GM12878 (cell line): Measurements from ENCODE around the gene ANKRD26. TPM values are rescaled to one million over a fixed set of nuclear protein-coding genes. Genes with fewer than 3 reads are reported as not detected.

Source experiments
- ATAC-seq: fragments of 200-7000 bp; cut with Tn5 transposase; 3 replicates; pipeline ENCODE4 v1.9.1; 2020; ENCODE audit warnings: mild to moderate bottlenecking, moderate library complexity
- BruUV-seq: library from RNA; stranded (reverse); fragments of 400-500 nt; replicated peaks from 2 replicates; lab custom pipeline; 2021; lab: Mats Ljungman, UMichigan
- CTCF ChIA-PET: fragments of 300-600 bp; sonication (Branson Sonifier 250); formaldehyde crosslinking; extraction: SDS; loops from one replicate; lab custom pipeline; 2021; ENCODE audit warnings: inconsistent platforms; lab: Yijun Ruan, JAX
- POLR2A ChIA-PET: fragments of 350-600 bp; formaldehyde crosslinking; extraction: SDS; loops from one replicate; lab custom pipeline; 2021; ENCODE audit warnings: inconsistent platforms; lab: Charles Lee
- RAD21 ChIA-PET: fragments of 300-600 bp; sonication (Branson Sonifier 250); formaldehyde crosslinking; loops from one replicate; lab custom pipeline; 2023; ENCODE audit warnings: antibody characterized with exemption; ENCODE audit not compliant: unreplicated experiment; lab: Charles Lee
- SMC1A ChIA-PET: fragments of 300-600 bp; sonication (Branson Sonifier 250); formaldehyde crosslinking; loops from one replicate; lab custom pipeline; 2023; ENCODE audit not compliant: unreplicated experiment, uncharacterized antibody; lab: Charles Lee
- DNase-seq: peaks from one replicate; pipeline ENCODE4 v3.0.0-alpha.2; 2011; ENCODE audit warnings: low read depth, low spot score
- FAIRE-seq: peaks from 3 replicates; lab custom pipeline; 2011; peaks lifted over from hg19 to GRCh38; lab: Jason Lieb, UNC
- H2AFZ ChIP-seq: 2 replicates; pipeline ENCODE4 v1.6.0; 2011; ENCODE audit warnings: low read depth, low read length, control low read depth; ENCODE audit not compliant: control insufficient read depth
- H3K27ac ChIP-seq: 2 replicates; pipeline ENCODE4 v1.5.1; 2011; ENCODE audit warnings: control low read depth; ENCODE audit not compliant: control insufficient read depth, insufficient read depth
- H3K27me3 ChIP-seq, 2 experiments: replicated peaks in 1 of 2; 2 replicates each; pipeline versions ENCODE4 v1.6.0 to v1.6.1; 2011; ENCODE audit warnings: low read length in 1 of 2; ENCODE audit not compliant: control insufficient read depth in 2 of 2, insufficient read depth in 2 of 2
- H3K36me3 ChIP-seq, 2 experiments: 2 replicates each; pipeline ENCODE4 v1.5.1; 2011; ENCODE audit warnings: low read length in 1 of 2; ENCODE audit not compliant: control insufficient read depth in 2 of 2, insufficient read depth in 2 of 2
- H3K4me1 ChIP-seq: 2 replicates; pipeline ENCODE4 v1.6.1; 2011; ENCODE audit warnings: mild to moderate bottlenecking, low read length, moderate library complexity, mixed read lengths; ENCODE audit not compliant: control insufficient read depth, insufficient read depth
- H3K4me2 ChIP-seq: 2 replicates; pipeline ENCODE4 v1.6.0; 2011; ENCODE audit warnings: control low read depth; ENCODE audit not compliant: control insufficient read depth, insufficient read depth
- H3K4me3 ChIP-seq: fragments of 200-600 bp; sonication (generic); 2 replicates; pipeline ENCODE4 v1.5.1; 2016
- H3K79me2 ChIP-seq: 2 replicates; pipeline ENCODE4 v1.6.0; 2011; ENCODE audit warnings: low read length; ENCODE audit not compliant: control insufficient read depth, insufficient read depth
- H3K9ac ChIP-seq: 2 replicates; pipeline ENCODE4 v1.8.0; 2011; ENCODE audit warnings: low read length, control low read depth, mixed read lengths; ENCODE audit not compliant: control insufficient read depth, insufficient read depth
- H3K9me3 ChIP-seq: replicated peaks from 3 replicates; pipeline ENCODE4 v1.5.1; 2011; ENCODE audit warnings: mild to moderate bottlenecking, low read length; ENCODE audit not compliant: control insufficient read depth, insufficient read depth
- H4K20me1 ChIP-seq: 2 replicates; pipeline ENCODE4 v1.6.0; 2011; ENCODE audit not compliant: control insufficient read depth, insufficient read depth
- EGR1 ChIP-seq, 2 experiments: IDR thresholded peaks; 1 replicate in 1 of 2; 2 replicates in 1 of 2; pipeline ENCODE4 v1.6.1; 2011 to 2012; ENCODE audit warnings: low read depth in 2 of 2, low read length in 2 of 2, borderline replicate concordance in 1 of 2, mild to moderate bottlenecking in 1 of 2, moderate library complexity in 1 of 2
- HDAC6 ChIP-seq: fragments of 200-600 bp; sonication (generic); IDR thresholded peaks from one replicate; pipeline ENCODE4 v1.8.0; 2017; ENCODE audit warnings: antibody characterized with exemption; ENCODE audit not compliant: unreplicated experiment
- MEF2A ChIP-seq: IDR thresholded peaks from 2 replicates; pipeline ENCODE4 v1.6.1; 2011; ENCODE audit warnings: low read depth, mild to moderate bottlenecking, low read length, moderate library complexity; ENCODE audit not compliant: insufficient read depth
- NBN ChIP-seq: fragments of 450-650 bp; IDR thresholded peaks from 2 replicates; pipeline ENCODE4 v1.6.1; 2016
- PKNOX1 ChIP-seq: fragments of 450-650 bp; IDR thresholded peaks from 2 replicates; pipeline ENCODE4 v1.6.1; 2016; ENCODE audit warnings: mild to moderate bottlenecking
- RELA ChIP-seq: fragments of 450-650 bp; IDR thresholded peaks from 2 replicates; pipeline ENCODE4 v1.8.0; 2014; ENCODE audit warnings: borderline replicate concordance; ENCODE audit not compliant: partially characterized antibody
- SMAD1 ChIP-seq: fragments of 450-650 bp; IDR thresholded peaks from 2 replicates; pipeline ENCODE4 v1.6.1; 2018; ENCODE audit warnings: mild to moderate bottlenecking, low read depth; ENCODE audit not compliant: partially characterized antibody
- SP1 ChIP-seq: IDR thresholded peaks from one replicate; pipeline ENCODE4 v1.6.1; 2011; ENCODE audit warnings: low read depth, low read length
- SREBF1 ChIP-seq: IDR thresholded peaks from 2 replicates; pipeline ENCODE4 v1.6.1; 2012; ENCODE audit warnings: mild to moderate bottlenecking, low read length
- SUZ12 ChIP-seq: fragments of 200-600 bp; sonication (generic); IDR thresholded peaks from one replicate; pipeline ENCODE4 v1.6.1; 2018; ENCODE audit warnings: antibody characterized with exemption, mild to moderate bottlenecking; ENCODE audit not compliant: unreplicated experiment
- ZBTB40 ChIP-seq: fragments of 450-650 bp; IDR thresholded peaks from 2 replicates; pipeline ENCODE4 v1.6.1; 2016; ENCODE audit warnings: mild to moderate bottlenecking, moderate library complexity, borderline replicate concordance
- whole genome bisulfite sequencing: methylation state at CpG from one replicate; pipeline ENCODE4 v1.1.6; 2016; ENCODE audit warnings: low lambda C conversion rate; ENCODE audit not compliant: insufficient replicate concordance, insufficient coverage; ENCODE audit errors: missing lambda C conversion rate; 5-methylcytosine and 5-hydroxymethylcytosine counted together
- in situ Hi-C: fragments of 300-500 bp; cut with MboI; formaldehyde crosslinking; loops from 9 replicates; pipeline ENCODE4 v1.14.3; 2018; ENCODE audit warnings: mixed read lengths
- intact Hi-C: fragments of 100-400 bp; cut with micrococcal nuclease; formaldehyde crosslinking; loops from one replicate; pipeline ENCODE4 v1.14.2; 2022; ENCODE audit not compliant: unreplicated experiment
- polyA plus RNA-seq, 11 experiments: library from polyadenylated mRNA; depleted of rRNA in 4 of 11; unstranded in 6 of 11; stranded (reverse) in 5 of 11; fragments of >200 nt; fragmentation: Nextera tagmentation in 4 of 11; fragmentation: Illumina TruSeq in 1 of 11; extraction: Ambion mirVana in 4 of 11; extraction: Trizol in 1 of 11; gene quantifications; 1 replicate in 1 of 11; 2 replicates in 10 of 11; pipeline versions ENCODE4 v1.2.1 to v1.2.3, GENCODE V29; 2011 to 2016; ENCODE audit warnings: inconsistent platforms in 2 of 11, missing spikeins in 2 of 11, low read depth in 1 of 11
- total RNA-seq, 4 experiments: library from RNA; depleted of rRNA in 3 of 4; stranded (reverse); fragments of >200 nt in 3 of 4; fragmentation: Illumina TruSeq in 1 of 4; extraction: Trizol in 1 of 4; gene quantifications; 2 replicates each; pipeline versions ENCODE4 v1.2.1 to v1.2.3, GENCODE V29; 2013 to 2021

ANKRD26 gene
- total and polyA plus RNA-seq, 10 of the 15 experiments (the other 5 are each of a cell fraction or from before 2014, with no cell fraction given), result 2.3 to 12.0 (median 5.1) TPM

GRCh38 chr10:27099448-27099847 is 846 bp downstream of the ANKRD26 start (continued):
- 0 out of 2 replicates have a peak, but pooled peaks have one; percentile 42 for TF ChIP-seq ZBTB40

- Histone ChIP-seq H3K4me1 (no peaks in the 10 kb centered on the region), H3K79me2 (no peaks in the 10 kb centered on the region), H3K4me3 (no peak overlapping the region), H3K4me2 (no peak overlapping the region), H3K9ac (no peak overlapping the region), H3K27me3 (no peaks in the 10 kb centered on the region), H3K27ac (no peak overlapping the region), H2AFZ (no peak overlapping the region), H4K20me1 (no peaks in the 10 kb centered on the region), H3K9me3 (no peaks in the 10 kb centered on the region), H3K36me3 (peaks cover 0 to 7% of the 10 kb centered on the region in 2 experiments; a peak in 2 of 4 replicates)
- intact Hi-C loops, result no loop called here
- FAIRE-seq, result no peak
- DNase-seq, result no peak
- ChIA-PET CTCF (interaction anchor here (1.3 kb wide), 1 partner anchor 89 kb away, joined by 3 read pairs; no protein-coding TSS in a partner anchor), RAD21 (no interaction called here), POLR2A (no interaction called here), SMC1A (no interaction called here)
- 86% methylated on average over 5 of the region's 5 CpGs for WGBS
- in situ Hi-C loops, result no loop called here
- no peak for ATAC-seq
- BruUV-seq, result no TSS peak
- no peak for TF ChIP-seq HDAC6
- no peak for TF ChIP-seq MEF2A
- no peak for TF ChIP-seq SP1
- TF ChIP-seq NBN, result no peak
- TF ChIP-seq RELA, result no peak
- TF ChIP-seq EGR1 (IDR thresholded peaks at IDR 0.05; ENCODE audit: borderline replicate concordance in 1 of 2, low read depth in 2 of 2, low read length in 2 of 2), result no peak
- no peak for TF ChIP-seq SREBF1
- no peak for TF ChIP-seq SUZ12
- no peak for TF ChIP-seq PKNOX1
- TF ChIP-seq SMAD1, result no peak
- TF ChIP-seq ZBTB40, result no peak
Measured at GRCh38 chr10:27088119-27089044, 11.9 kb downstream of the ANKRD26 start.
